Myocyte (in vitro differentiated cells): ENCODE data around the gene R3HCC1L. TPM values are rescaled to one million over a fixed set of nuclear protein-coding genes. Genes with fewer than 3 reads are reported as not detected.

Experiments
- DNase-seq: peaks from one replicate; pipeline ENCODE4 v3.0.0-alpha.2; 2012; ENCODE audit warnings: low read depth
- polyA plus RNA-seq: library from polyadenylated mRNA; unstranded; fragments of >200 nt; gene quantifications from one replicate; pipeline ENCODE4 v1.2.1, GENCODE V29; 2012; ENCODE audit warnings: missing spikeins
- total RNA-seq: library from RNA; depleted of rRNA; stranded (reverse); fragments of >200 nt; gene quantifications from 2 replicates; pipeline ENCODE4 v1.2.3, GENCODE V29; 2014

The R3HCC1L gene
- total RNA-seq = 10.8 and 12.2 TPM in 2 replicates
- polyA plus RNA-seq = 5.7 TPM

GRCh38 chr10:98134431-98135221, at the start of gene R3HCC1L:
R3HCC1L (plus strand) TSS chr10:98134657; CDS start chr10:98208115, 73,458 bp downstream.
- peak; percentile 90 for DNase-seq

GRCh38 chr10:98085238-98085637, 49.2 kb upstream of the R3HCC1L start:
- no peak for DNase-seq

DNA sequence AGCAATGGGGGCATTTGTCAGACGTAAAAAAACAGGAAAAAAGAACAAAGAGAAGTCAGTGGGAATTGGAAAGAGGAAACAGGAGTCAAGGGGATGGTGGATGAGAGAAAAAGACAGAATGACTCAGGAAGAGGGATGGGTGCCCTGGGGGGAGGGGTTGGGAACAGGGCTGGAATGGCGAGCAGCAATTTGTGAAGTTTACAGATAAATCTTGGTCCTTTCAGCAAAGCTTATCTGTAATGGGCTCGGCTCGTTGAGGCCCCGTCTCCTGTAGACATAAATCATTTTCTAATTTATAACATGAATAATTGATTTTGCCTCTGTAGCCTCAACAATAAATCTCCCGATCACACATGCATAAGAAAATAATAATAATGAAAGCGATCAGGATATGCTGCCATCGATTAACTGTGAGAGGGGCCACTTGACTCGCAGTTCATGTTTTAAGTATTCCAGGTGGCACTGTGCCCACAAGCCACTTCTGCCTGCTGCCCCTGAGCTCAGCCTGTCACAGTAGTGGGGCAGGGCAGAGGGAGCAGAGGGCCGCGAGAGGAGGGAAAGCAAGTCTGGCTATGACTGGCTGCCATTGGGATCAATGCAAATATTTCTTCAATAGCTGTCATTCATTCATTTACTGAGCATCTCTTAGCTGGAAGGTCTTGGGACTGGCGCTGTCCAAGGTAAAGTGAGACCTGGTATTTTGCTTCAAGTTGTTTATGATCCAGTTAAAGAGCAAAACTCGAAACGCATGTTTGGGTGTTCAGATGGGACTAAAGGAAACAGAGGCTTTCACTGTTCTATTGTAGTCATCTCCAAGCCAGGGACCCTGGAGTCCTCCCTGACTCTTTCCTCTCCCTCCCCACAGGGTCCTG, 47.4 kb upstream of the R3HCC1L start:
- DNase-seq = no peak

DNA sequence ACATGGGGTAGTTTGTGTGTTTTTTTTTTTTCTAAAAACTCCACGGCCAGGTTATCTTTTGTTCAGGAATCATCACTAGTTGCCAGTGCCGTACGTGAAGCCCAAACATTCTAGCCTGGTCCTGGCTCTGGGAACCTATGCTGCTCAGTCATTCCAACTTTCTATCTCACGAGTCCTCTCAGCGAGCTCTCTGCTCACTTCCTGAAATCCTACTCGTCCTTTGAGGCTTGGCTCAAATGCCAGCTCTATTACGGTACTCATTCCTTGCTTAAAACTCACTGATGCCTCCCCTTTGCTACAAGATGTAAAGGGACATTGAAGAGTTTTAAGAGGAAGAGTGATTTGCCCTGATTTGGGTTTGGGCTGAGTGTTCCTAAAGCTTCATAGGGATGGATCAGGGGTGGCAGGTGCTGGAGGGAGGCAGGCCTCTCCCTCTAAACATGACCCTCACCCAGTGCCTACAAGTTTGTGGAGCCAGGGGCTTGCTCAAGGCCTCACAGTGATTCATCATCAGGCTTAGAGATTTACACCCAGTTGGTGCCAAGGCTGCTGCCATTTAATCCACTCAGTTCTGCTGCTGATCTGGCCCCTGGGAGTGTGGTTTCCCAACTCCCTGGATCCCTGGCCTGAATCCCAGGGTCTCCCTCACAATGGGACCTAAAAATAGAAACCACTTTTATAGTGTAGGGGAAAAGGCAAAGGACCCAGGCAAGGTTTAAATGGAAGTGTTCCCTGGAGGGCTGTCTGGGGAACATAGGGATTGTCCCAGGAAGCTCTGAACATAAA, 46.1 kb upstream of the R3HCC1L start:
- peak; percentile 79 for DNase-seq

- no peak for DNase-seq
These were observed 43.6 kb upstream of the R3HCC1L start for GRCh38 chr10:98090822-98091221.

DNA sequence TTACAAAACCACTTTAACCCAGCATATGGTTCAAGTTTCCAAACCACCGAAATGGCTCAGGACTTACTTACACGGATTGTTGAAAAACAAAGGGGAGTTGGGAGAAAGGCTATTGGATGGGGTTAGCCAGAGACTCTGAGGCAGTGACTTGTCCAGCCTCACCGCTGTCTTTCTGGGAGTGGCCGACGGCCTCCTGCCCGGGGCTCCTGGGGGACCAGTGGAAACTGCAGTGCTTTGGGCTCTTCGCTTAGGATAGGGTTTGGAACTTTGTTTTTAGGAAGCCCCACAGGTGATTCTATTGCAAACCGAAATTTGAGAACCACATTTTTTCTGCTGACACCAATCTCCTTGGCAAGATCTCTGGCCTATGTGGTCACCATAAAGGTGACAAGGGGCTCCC, 38.1 kb upstream of the R3HCC1L start:
- DNase-seq = no peak

DNA sequence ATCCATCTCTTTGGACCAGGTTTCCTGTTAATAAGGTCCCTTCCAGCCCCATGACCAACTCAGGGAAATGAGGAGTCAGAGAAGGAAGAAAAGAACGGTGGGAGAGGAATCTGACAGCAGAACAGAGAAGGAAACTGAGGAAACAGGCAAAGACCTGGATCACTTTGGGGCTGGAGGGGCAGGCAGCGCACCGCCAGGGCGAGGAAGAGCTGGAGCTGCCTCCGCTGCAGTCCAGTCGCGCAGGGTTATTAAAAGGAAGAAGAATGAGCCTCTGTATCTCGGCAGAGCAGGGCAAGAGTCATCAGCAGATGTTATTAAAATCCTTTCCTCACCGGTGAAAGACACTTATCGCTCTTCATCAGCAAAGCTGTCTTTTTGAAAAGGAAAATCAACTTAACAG, 37.7 kb upstream of the R3HCC1L start:
- no peak for DNase-seq

DNA sequence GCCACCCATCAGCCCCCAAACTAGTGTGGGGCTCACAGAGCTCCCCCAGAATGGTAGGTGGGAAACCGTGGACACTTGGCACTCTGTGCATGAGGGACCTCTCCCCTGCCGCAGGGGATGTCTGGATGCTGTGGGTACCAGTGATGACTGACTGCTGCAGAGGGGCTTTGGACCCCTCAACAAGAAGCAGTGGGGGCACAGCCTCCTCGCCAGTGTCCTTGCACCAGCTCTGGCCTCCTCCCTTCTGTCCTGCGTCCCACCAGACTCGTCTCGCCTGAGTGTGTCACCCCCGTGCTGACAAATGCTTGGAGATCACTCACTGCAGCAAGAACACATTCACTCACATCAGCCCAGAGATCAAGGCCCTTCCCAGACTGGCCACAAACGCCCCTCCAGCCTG, 37.3 kb upstream of the R3HCC1L start:
- no peak for DNase-seq

- no peak for DNase-seq
These were observed 36.8 kb upstream of the R3HCC1L start for GRCh38 chr10:98097616-98098015.

- DNase-seq = no peak
These were observed 36.2 kb upstream of the R3HCC1L start for GRCh38 chr10:98098247-98098646.

- no peak for DNase-seq
These were observed 34.0 kb upstream of the R3HCC1L start for GRCh38 chr10:98100476-98100875.

- no peak for DNase-seq
These were observed 33.1 kb upstream of the R3HCC1L start for GRCh38 chr10:98101366-98101765.

GRCh38 chr10:98104125-98104524, 30.3 kb upstream of the R3HCC1L start:
- no peak for DNase-seq

DNA sequence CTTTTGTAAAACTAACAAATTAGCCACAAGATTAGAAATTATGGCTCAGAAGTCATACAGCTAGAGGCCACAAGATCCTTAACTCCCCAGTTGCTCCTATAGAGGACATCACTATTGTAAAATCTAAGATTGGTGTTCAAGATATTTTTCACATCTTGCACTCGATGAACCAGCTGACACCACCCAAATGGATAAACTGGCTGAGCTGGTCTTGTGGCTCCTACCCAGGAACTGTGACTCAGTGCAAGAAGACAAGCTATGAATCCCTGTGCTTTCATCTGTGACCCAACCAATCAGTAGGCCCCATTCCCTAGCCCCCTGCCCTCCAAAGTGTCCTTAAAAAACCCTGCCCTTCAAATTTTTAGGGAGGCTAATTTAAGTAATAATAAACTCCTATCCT, 27.9 kb upstream of the R3HCC1L start:
- no peak for DNase-seq

GRCh38 chr10:98107644-98108430, 26.6 kb upstream of the R3HCC1L start:
- DNase-seq = peak; percentile 20

GRCh38 chr10:98110356-98110755, 24.1 kb upstream of the R3HCC1L start:
- DNase-seq = no peak

- DNase-seq = no peak
These were observed 19.2 kb upstream of the R3HCC1L start for GRCh38 chr10:98115031-98115787.

DNA sequence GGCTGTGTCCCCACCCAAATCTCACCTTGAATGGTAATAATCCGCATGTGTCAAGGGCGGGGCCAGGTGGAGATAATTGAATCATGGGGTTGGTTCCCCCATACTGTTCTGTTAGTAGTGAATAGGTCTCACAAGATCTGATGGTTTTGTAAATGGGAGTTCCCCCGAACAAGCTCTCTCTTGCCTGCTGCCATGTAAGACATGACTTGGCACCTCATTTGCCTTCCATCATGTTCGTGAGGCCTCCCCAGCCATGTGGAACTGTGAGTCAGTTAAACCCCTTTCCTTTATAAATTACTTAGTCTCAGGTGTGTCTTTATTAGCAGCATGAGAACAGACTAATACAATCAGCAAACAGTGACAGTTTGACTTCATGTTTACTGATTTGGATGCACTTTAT, 14.6 kb upstream of the R3HCC1L start:
- no peak for DNase-seq

DNA sequence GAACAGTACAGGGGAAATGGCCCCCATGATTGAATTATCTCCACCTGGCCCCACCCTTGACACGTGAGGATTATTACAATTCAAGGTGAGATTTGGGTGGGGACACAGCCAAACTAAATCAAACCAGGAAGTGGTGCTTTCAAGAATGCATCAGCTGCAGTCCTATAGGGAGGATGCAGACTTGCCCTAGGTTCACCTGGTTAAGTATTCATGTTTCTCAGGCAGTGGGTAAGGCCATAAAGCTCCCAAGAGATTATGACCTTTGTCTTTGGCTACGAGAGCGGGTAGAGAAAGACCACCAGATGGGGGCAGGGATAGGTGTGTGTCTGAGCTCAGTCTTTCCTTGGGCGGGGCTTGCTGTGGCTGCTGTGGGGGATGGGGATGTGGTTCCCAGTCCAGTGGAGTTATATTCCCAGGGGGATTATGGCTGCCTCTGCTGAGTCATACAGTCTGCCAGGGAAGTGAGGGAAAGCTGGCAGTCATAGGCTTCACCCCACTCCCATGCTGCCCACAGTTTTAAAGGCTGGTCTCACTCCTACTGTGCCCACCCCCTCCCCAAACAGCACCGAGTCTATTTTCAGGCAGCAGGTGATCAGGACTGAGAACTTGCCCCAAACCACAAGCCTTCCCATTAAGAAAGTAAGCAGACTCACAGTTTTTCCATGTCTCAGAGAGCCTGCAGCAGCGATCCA, 8.4 kb upstream of the R3HCC1L start:
- peak; percentile 88 for DNase-seq
